ENCODE results near the gene SENP5.
"Not testable (repeated sequence)": the region's sequence is repeated elsewhere in the genome, so short reads cannot be mapped to it uniquely, and the experiment has no call there.

SENP5 gene, protein sequence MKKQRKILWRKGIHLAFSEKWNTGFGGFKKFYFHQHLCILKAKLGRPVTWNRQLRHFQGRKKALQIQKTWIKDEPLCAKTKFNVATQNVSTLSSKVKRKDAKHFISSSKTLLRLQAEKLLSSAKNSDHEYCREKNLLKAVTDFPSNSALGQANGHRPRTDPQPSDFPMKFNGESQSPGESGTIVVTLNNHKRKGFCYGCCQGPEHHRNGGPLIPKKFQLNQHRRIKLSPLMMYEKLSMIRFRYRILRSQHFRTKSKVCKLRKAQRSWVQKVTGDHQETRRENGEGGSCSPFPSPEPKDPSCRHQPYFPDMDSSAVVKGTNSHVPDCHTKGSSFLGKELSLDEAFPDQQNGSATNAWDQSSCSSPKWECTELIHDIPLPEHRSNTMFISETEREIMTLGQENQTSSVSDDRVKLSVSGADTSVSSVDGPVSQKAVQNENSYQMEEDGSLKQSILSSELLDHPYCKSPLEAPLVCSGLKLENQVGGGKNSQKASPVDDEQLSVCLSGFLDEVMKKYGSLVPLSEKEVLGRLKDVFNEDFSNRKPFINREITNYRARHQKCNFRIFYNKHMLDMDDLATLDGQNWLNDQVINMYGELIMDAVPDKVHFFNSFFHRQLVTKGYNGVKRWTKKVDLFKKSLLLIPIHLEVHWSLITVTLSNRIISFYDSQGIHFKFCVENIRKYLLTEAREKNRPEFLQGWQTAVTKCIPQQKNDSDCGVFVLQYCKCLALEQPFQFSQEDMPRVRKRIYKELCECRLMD

GRCh38 chr3:196867507-196868296 lies at the start of gene SENP5:
Gene SENP5 (plus strand): TSS chr3:196867920. CDS start chr3:196885182, 17,262 bp downstream.
- peak; percentile 42 for DNase-seq (ENCODE audit: low read depth, low spot score)

DNA sequence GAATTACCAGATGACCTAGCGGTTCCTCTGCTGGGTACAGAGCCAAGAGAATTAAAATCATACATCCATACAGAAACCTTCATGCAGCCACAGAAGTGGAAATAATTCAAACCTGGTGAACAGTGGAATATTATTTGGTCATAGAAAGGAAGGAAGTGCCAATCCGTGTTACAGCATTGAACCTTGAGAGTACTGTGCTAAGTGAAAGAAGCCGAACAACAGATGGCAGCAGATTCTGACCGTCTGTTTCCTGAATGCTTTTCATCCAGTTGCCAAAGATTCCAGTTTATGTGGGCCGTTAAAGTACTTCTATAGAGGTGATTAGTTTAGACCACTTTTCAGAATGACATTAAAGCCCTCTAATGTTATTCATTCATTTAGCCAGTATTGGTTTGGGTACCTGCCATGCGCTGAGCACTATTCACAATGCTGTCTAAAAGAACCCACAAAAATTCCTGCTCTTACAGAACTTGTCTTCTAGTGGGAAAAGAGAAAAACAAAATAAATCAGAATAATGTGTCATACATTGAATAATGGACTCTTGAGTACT lies 45.8 kb upstream of the SENP5 start:
- no peak for DNase-seq (ENCODE audit: low read depth, low spot score)

GRCh38 chr3:196829651-196830050 lies 38.1 kb upstream of the SENP5 start:
- DNase-seq (ENCODE audit: low read depth, low spot score): not testable (repeated sequence)

DNA sequence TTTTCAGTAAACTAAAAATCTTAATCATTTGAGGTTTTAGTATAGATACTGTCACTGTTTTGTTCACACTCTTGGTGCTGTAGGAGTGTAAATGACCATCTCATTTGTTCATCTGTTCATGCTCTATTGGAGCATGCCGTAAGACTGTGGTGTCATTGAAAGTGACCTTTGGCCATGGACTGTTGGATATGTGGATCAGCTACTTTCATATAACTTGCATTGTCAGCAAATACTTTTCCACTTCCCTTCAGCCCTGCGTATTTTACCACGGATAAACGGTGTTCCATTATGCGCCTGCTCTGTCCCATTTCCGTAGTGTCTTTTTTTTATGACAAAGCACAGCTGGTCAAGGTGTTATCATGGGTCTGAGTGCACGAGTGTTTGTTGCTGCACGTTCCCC lies 32.6 kb upstream of the SENP5 start:
- no peak for DNase-seq (ENCODE audit: low read depth, low spot score)

DNA sequence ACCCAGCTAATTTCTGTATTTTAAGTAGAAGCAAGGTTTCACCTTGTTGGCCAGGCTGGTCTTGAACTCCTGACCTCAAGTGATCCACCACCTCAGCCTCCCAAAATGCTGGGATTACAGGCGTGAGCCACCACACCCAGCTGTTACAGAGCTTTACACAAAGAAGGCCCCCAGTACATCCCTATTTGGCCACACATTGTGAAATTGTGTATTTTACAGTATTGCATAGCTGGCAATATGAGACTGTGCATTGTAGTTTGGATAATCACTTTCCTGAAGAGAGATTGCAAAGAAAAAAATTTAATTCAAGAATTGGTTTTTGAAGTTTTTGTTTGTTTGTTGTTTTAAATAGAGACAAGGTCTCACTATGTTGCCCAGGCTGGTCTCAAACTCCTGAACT lies 31.1 kb upstream of the SENP5 start:
- not testable (repeated sequence) for DNase-seq (ENCODE audit: low read depth, low spot score)

- peak; percentile 20 for DNase-seq (ENCODE audit: low read depth, low spot score)
Measured at GRCh38 chr3:196837819-196838420, 29.8 kb upstream of the SENP5 start.

- not testable (repeated sequence) for DNase-seq (ENCODE audit: low read depth, low spot score)
Measured at GRCh38 chr3:196839351-196839750, 28.4 kb upstream of the SENP5 start.

- DNase-seq (ENCODE audit: low read depth, low spot score): no peak
Measured at GRCh38 chr3:196842567-196843434, 24.9 kb upstream of the SENP5 start.

- no peak for DNase-seq (ENCODE audit: low read depth, low spot score)
Measured at GRCh38 chr3:196843435-196844110, 24.1 kb upstream of the SENP5 start.

GRCh38 chr3:196844235-196845219 lies 23.2 kb upstream of the SENP5 start:
- not testable (repeated sequence) for DNase-seq (ENCODE audit: low read depth, low spot score)

- not testable (repeated sequence) for DNase-seq (ENCODE audit: low read depth, low spot score)
Measured at GRCh38 chr3:196848375-196848774, 19.3 kb upstream of the SENP5 start.

GRCh38 chr3:196849180-196849741 lies 18.5 kb upstream of the SENP5 start:
- no peak for DNase-seq (ENCODE audit: low read depth, low spot score)

DNA sequence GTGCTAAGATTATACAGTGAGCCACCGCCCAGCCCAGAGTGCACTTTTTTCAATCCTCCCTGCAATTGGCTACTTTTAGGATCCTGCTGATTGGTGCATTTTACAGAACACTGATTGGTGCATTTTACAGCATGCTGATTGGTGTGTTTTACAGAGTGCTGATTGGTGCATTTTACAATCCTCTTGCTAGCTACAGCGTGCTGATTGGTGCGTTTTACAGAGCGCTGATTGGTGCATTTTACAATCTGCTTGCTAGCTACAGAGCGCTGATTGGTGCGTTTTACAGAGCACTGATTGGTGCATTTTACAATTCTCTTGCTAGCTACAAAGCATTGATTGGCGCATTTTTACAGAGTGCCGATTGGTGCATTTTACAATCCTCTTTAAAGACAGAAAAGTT lies 4.7 kb upstream of the SENP5 start:
- DNase-seq (ENCODE audit: low read depth, low spot score): not testable (repeated sequence)

- no peak for DNase-seq (ENCODE audit: low read depth, low spot score)
Measured at GRCh38 chr3:196867155-196867506, 589 bp upstream of the SENP5 start.

- DNase-seq (ENCODE audit: low read depth, low spot score): no peak
Measured at GRCh38 chr3:196868297-196868661, 559 bp downstream of the SENP5 start.

GRCh38 chr3:196872316-196872715 lies 4.6 kb downstream of the SENP5 start:
- no peak for DNase-seq (ENCODE audit: low read depth, low spot score)

GRCh38 chr3:196874511-196875094 lies 6.9 kb downstream of the SENP5 start:
- not testable (repeated sequence) for DNase-seq (ENCODE audit: low read depth, low spot score)

GRCh38 chr3:196875258-196875657 lies 7.5 kb downstream of the SENP5 start:
- no peak for DNase-seq (ENCODE audit: low read depth, low spot score)
